Hepatocyte (in vitro differentiated cells): ENCODE measurements around the gene SPCS1.

Experiments used
- EZH2 ChIP-seq: fragments of 200-600 bp; sonication (generic); IDR thresholded peaks from 2 replicates; pipeline ENCODE4 v1.6.1; 2016; ENCODE audit warnings: antibody characterized with exemption, mild to moderate bottlenecking, borderline replicate concordance
- EZH2phosphoT487 ChIP-seq: fragments of 200-600 bp; sonication (generic); IDR thresholded peaks from one replicate; pipeline ENCODE4 v1.6.1; 2018; ENCODE audit warnings: antibody characterized with exemption, mild to moderate bottlenecking, low read depth, moderate library complexity; ENCODE audit not compliant: unreplicated experiment, severe bottlenecking
- TF ChIP-seq, protein P1 (sequence below): fragments of 200-600 bp; sonication (generic); IDR thresholded peaks from 2 replicates; pipeline ENCODE4 v1.5.1; 2016; ENCODE audit warnings: antibody characterized with exemption, mild to moderate bottlenecking; ENCODE audit not compliant: poor library complexity

DNA sequence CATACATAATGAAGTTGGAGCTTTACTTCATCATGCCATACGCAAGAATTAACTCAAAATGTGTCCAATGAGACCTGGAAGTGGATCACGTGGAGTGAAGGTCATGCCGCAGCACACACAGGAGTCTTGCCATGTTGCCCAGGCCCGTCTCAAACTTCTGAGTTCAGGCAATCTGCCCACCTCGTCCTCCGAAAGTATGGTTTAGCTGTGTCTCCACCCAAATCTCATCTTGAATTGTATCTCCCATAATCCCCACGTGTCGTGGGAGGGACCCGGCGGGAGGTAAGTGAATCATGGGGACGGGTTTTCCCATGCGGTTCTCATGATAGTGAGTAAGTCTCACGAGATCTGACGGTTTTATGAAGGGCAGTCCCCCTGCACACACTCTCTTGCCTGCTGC, 25.7 kb downstream of the SPCS1 start:
- TF ChIP-seq, protein P1, sequence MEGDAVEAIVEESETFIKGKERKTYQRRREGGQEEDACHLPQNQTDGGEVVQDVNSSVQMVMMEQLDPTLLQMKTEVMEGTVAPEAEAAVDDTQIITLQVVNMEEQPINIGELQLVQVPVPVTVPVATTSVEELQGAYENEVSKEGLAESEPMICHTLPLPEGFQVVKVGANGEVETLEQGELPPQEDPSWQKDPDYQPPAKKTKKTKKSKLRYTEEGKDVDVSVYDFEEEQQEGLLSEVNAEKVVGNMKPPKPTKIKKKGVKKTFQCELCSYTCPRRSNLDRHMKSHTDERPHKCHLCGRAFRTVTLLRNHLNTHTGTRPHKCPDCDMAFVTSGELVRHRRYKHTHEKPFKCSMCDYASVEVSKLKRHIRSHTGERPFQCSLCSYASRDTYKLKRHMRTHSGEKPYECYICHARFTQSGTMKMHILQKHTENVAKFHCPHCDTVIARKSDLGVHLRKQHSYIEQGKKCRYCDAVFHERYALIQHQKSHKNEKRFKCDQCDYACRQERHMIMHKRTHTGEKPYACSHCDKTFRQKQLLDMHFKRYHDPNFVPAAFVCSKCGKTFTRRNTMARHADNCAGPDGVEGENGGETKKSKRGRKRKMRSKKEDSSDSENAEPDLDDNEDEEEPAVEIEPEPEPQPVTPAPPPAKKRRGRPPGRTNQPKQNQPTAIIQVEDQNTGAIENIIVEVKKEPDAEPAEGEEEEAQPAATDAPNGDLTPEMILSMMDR: no peak
- TF ChIP-seq EZH2: no peak
- TF ChIP-seq EZH2phosphoT487: no peak
